Aortic smooth muscle cell (primary cell): ENCODE results near the gene STPG4. TPM values are rescaled to one million over a fixed set of nuclear protein-coding genes. Genes with fewer than 3 reads are reported as not detected.

Source experiments
- total RNA-seq: library from RNA; depleted of rRNA; stranded (reverse); fragments of >200 nt; gene quantifications from 2 replicates; pipeline ENCODE4 v1.2.3, GENCODE V29; 2014

Gene STPG4, protein sequence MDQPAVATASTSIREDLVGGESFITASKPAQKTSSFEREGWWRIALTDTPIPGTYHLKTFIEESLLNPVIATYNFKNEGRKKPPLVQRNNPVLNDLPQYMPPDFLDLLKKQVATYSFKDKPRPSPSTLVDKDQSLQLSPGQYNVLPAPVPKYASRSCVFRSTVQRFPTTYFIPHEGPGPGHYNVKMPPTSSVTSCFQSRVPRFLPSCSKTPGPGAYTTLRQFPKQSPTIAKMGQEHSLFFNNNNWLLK
- total RNA-seq, result 0.44 and 0.53 TPM in 2 replicates

DNA sequence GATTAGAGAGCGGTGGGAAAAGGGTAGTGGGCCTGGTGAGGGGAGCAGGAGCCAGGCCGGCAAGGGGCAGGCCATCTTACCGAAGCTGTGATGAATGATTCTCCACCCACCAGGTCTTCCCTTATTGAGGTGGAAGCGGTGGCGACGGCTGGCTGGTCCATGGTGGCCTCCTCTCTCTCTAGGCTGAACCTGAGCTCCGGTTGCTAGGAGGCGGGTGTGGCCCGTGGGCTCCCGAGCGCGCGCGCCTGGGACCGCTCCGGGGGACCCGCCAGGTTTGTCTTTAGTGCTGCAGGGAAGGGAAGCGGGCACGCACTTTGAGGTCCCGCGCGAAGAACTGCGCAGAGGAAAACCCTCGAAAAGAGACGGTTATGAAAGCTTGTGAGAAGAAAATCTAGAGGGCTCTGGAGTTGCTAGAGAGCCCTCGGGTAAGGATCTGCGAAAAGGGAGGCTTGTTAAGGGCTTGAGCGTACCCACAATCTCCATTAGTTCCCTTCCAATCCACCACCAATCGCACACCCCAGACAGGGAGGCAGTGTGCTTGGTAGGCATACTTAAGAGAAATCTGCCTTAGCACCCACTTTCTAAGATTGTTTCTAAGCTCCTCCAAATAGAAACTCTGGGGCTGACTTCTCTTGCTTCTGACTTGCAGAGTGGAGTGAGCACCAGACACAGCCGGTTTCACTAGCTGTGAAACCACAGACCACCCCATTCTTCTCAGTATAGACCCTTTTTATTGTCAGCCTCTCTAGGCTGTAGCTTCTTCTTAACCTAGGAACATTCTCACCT lies at the start of gene STPG4:
Gene STPG4, minus strand, starts transcription at position 218 of the 786 bp plus-strand sequence. Its CDS starts 57 bp downstream, at position 161.

Other genes with a start within 250 kb of the STPG4 start
- gene MCFD2, start 239.5 kb downstream of the STPG4 start, total RNA-seq, result 291 and 294 TPM in 2 replicates
- 18.9 and 26.2 TPM in 2 replicates for gene TTC7A, start 214.1 kb downstream of the STPG4 start, total RNA-seq
- gene CALM2, start 21.2 kb upstream of the STPG4 start, total RNA-seq, result 851 and 996 TPM in 2 replicates
- gene EPCAM, start 214.0 kb upstream of the STPG4 start, total RNA-seq, result not detected in 2 replicates
- 17.7 and 22.7 TPM in 2 replicates for gene MSH2, start 247.8 kb upstream of the STPG4 start, total RNA-seq